ENCODE data around the gene PCDH15. TPM values are rescaled to one million over a fixed set of nuclear protein-coding genes. Genes with fewer than 3 reads are reported as not detected.

Gene PCDH15
- total RNA-seq, 4 donors from 2014 or later: not detected

DNA sequence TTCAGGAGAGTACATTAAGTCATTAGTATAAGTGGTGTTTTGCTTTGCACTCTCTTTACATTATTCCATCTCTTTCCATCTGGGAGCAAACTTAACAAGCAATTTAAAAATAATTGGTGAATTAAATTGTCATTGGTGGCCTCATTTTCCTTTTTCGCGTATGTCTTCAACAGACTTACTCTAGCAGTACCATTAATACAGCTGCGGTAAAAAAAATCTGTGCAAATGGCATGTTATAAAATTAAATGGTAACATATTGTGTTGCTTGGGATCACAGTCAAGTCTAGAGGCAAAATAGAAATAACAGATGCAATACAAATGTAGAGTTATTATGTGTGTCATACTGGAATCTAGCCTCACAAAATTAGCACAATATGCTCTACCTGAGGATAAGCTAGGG, 322.4 kb downstream of the PCDH15 start:
- TF ChIP-seq, protein P1, sequence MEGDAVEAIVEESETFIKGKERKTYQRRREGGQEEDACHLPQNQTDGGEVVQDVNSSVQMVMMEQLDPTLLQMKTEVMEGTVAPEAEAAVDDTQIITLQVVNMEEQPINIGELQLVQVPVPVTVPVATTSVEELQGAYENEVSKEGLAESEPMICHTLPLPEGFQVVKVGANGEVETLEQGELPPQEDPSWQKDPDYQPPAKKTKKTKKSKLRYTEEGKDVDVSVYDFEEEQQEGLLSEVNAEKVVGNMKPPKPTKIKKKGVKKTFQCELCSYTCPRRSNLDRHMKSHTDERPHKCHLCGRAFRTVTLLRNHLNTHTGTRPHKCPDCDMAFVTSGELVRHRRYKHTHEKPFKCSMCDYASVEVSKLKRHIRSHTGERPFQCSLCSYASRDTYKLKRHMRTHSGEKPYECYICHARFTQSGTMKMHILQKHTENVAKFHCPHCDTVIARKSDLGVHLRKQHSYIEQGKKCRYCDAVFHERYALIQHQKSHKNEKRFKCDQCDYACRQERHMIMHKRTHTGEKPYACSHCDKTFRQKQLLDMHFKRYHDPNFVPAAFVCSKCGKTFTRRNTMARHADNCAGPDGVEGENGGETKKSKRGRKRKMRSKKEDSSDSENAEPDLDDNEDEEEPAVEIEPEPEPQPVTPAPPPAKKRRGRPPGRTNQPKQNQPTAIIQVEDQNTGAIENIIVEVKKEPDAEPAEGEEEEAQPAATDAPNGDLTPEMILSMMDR (IDR thresholded peaks at IDR 0.05): no peak
- no peak for TF ChIP-seq POLR2A (IDR thresholded peaks at IDR 0.05)
- Histone ChIP-seq H3K27ac (no peak overlapping the region), H3K4me1 (no peaks in the 10 kb centered on the region), H3K4me3 (no peak overlapping the region), H3K9me3 (no peaks in the 10 kb centered on the region), H3K27me3 (no peaks in the 10 kb centered on the region), H3K36me3 (no peaks in the 10 kb centered on the region)
- no peak for DNase-seq

DNA sequence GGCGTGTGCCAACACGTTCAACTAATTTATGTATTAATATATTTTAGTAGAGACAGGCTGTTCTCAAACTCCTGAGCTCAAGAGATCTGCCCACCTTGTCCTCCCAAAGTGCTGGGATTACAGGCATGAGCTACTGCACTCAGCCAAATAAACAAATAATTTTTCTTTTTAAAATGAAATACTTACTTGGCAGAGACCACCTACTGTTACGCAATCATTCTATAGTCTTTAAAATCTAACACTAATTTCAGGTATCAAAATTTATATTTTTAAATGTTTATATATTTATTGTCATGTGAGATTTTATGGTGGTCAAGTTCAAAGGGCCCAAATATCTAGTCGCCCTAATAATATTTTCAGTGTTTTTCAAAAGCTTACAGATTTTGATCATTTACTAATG, 323.3 kb downstream of the PCDH15 start:
- Histone ChIP-seq H3K27ac (no peak overlapping the region), H3K9me3 (no peaks in the 10 kb centered on the region), H3K4me1 (no peaks in the 10 kb centered on the region), H3K27me3 (no peaks in the 10 kb centered on the region), H3K4me3 (no peak overlapping the region), H3K36me3 (no peaks in the 10 kb centered on the region)
- no peak for TF ChIP-seq POLR2A (IDR thresholded peaks at IDR 0.05)
- TF ChIP-seq, protein P1 (IDR thresholded peaks at IDR 0.05): no peak
- no peak for DNase-seq

DNA sequence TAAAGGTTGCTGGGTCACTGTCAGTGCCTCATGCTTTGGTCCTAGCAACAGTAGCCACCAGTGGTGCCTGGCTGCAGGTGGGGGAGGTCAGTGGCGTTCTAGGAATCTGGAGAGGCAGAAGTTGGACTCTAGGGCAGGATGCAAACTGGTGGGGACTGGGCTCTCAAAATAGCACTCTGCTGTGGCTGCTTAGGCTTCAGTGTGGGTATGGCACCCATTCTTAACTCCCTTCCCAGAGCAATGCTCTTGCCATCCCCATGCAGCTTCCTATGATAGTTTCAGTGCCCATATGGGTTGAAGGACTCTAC, 330.8 kb downstream of the PCDH15 start:
- no peak overlapping the region for H3K27ac ChIP-seq
- no peak for DNase-seq
- H3K27me3 ChIP-seq: no peaks in the 10 kb centered on the region
- no peaks in the 10 kb centered on the region for H3K36me3 ChIP-seq
- H3K4me3 ChIP-seq: no peak overlapping the region
- TF ChIP-seq POLR2A (IDR thresholded peaks at IDR 0.05): no peak
- TF ChIP-seq, protein P1 (IDR thresholded peaks at IDR 0.05): no peak
- H3K4me1 ChIP-seq: no peaks in the 10 kb centered on the region
- H3K9me3 ChIP-seq: no peaks in the 10 kb centered on the region

DNA sequence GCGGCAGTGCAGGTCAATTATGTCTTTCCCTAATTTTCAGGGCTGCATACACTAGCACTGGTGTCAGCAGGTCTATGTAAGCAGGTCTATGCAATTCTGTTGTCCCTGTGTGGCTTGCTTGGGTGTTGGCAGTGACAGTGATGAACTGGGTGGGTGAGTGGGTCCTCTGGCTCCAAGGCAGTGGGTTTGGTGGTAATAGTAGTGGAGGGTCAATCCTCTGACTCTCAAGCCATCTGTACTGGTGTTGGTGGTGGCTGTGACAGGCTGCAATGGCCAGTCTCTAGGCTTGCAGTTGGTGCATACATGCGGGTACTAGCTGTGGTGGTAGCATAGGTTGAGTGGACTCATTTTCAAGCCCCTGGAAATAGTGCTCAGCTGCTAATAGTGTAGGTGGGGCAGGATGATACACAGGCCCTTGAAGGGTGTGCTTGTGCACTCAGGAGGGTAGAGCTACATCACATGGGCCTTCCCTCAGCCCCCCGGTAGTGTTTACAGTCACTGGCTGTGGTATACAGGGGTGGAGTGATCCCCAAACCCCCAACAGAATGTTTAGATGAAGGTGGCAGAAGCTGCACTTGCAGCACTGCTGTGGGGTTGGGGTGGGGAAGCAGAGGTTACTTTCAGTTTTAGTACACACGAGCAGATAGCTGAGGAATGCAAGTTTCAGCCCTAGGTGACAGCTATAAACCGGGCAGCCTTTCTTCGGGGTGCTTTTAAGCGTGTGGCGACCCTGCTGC, 331.3 kb downstream of the PCDH15 start:
- Histone ChIP-seq H3K9me3 (no peaks in the 10 kb centered on the region), H3K4me3 (no peak overlapping the region), H3K27me3 (no peaks in the 10 kb centered on the region), H3K36me3 (no peaks in the 10 kb centered on the region), H3K4me1 (no peaks in the 10 kb centered on the region), H3K27ac (no peak overlapping the region)
- TF ChIP-seq POLR2A (IDR thresholded peaks at IDR 0.05): no peak
- TF ChIP-seq, protein P1 (IDR thresholded peaks at IDR 0.05): no peak
- no peak for DNase-seq

DNA sequence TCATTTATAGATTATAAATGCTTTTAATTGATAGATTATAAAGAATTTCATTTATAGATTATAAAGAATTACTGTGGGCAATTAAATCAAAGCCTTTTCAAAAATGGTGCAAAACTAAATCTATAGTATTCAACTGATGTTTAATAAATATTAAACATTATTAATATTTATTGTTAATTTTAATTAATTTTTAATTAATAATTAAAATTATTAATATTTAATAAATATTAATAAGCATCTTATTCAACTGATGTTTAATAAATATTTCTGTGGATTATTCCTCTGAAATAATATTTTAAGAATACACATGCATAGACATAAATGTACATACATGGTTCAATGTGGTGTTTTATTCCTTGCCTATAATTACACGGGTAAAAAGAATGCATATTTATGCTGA, 346.8 kb downstream of the PCDH15 start:
- Histone ChIP-seq H3K4me3 (no peak overlapping the region), H3K27ac (no peak overlapping the region), H3K36me3 (no peaks in the 10 kb centered on the region), H3K27me3 (no peaks in the 10 kb centered on the region), H3K4me1 (no peaks in the 10 kb centered on the region), H3K9me3 (no peaks in the 10 kb centered on the region)
- TF ChIP-seq, protein P1 (IDR thresholded peaks at IDR 0.05): no peak
- TF ChIP-seq POLR2A (IDR thresholded peaks at IDR 0.05): no peak
- no peak for DNase-seq

DNA sequence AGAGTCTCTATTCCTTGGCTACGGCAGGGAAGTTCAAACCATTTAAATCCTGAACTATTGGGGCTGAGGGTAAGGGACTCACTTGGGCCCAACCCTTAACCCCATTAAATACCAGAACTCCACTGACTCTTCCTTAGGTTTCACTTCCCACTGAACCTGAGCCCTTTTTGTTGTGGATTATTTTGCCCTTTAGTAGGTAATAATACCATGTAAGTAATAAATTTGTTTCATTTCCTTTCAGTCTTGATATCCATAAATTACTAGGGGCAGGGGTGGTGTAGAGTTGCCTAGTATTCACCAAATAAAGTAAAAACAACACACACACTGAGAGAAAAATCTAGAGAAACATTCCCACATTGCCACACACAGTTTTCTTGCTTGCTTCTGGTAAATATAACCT, 352.0 kb downstream of the PCDH15 start:
- Histone ChIP-seq H3K27ac (no peak overlapping the region), H3K9me3 (no peaks in the 10 kb centered on the region), H3K27me3 (no peaks in the 10 kb centered on the region), H3K36me3 (no peaks in the 10 kb centered on the region), H3K4me1 (no peaks in the 10 kb centered on the region), H3K4me3 (no peak overlapping the region)
- TF ChIP-seq POLR2A (IDR thresholded peaks at IDR 0.05): no peak
- TF ChIP-seq, protein P1 (IDR thresholded peaks at IDR 0.05): no peak
- no peak for DNase-seq
